NCI-H2227 (cell line): ENCODE results near the gene GCNT4.

Source experiments
- DNase-seq: peaks from one replicate; lab custom pipeline; 2025; ENCODE audit not compliant: unreplicated experiment; lab: John Stamatoyannopoulos, UW

The GCNT4 gene

GRCh38 chr5:75018805-75019587 lies 33.4 kb downstream of the GCNT4 start:
- DNase-seq = no peak

GRCh38 chr5:75017971-75018370 lies 34.4 kb downstream of the GCNT4 start:
- no peak for DNase-seq

GRCh38 chr5:75016896-75017295 lies 35.5 kb downstream of the GCNT4 start:
- DNase-seq = no peak

GRCh38 chr5:75012748-75013147 lies 39.6 kb downstream of the GCNT4 start:
- DNase-seq = no peak

- no peak for DNase-seq
Observed at GRCh38 chr5:75010838-75011237, 41.5 kb downstream of the GCNT4 start.

GRCh38 chr5:75009556-75010345 lies 42.6 kb downstream of the GCNT4 start:
- no peak for DNase-seq

GRCh38 chr5:75006865-75007822 lies 45.2 kb downstream of the GCNT4 start:
- DNase-seq = no peak

GRCh38 chr5:75005561-75005960 lies 46.8 kb downstream of the GCNT4 start:
- no peak for DNase-seq
